Posterior vena cava (tissue), 2 donors: ENCODE measurements around the gene TSPEAR. TPM values are rescaled to one million over a fixed set of nuclear protein-coding genes. Genes with fewer than 3 reads are reported as not detected.
"Not testable (repeated sequence)": the region's sequence is repeated elsewhere in the genome, so short reads cannot be mapped to it uniquely, and the experiment has no call there.

Source experiments
- DNase-seq: peaks from one replicate; pipeline ENCODE4 v3.0.0-alpha.2; 2020; ENCODE audit warnings: low spot score
- intact Hi-C, 2 donors: fragments of 100-400 bp; cut with DNase I; formaldehyde crosslinking; loops; one replicate each; pipeline versions ENCODE4 v1.14.1 to v1.14.2; 2022 to 2023
- total RNA-seq, 2 donors: library from RNA; stranded (reverse); fragmentation: NEBNext Ultra II Directional; extraction: Animal tissue kit (Norgen Biotek cat#: 25700); gene quantifications; one replicate each; pipeline ENCODE4 v1.2.1, GENCODE V29; 2021
- donor health status: DM: yes; HTN: yes; CAD: no.
- donor health status: DM: yes; HTN: yes; CAD: no.

Gene TSPEAR
- total RNA-seq, 2 donors from 2014 or later: 0.14 to 0.48 TPM

GRCh38 chr21:44603109-44603875 lies 108.1 kb downstream of the TSPEAR start:
- peak; percentile 37 for DNase-seq
- intact Hi-C loops: no loop called here

- intact Hi-C loops: no loop called here
- no peak for DNase-seq
Measured at GRCh38 chr21:44602463-44602850, 108.9 kb downstream of the TSPEAR start.

- intact Hi-C loops: no loop called here
- DNase-seq: peak; percentile 51
Measured at GRCh38 chr21:44601596-44602462, 109.5 kb downstream of the TSPEAR start.

GRCh38 chr21:44601091-44601490 lies 110.3 kb downstream of the TSPEAR start:
- intact Hi-C loops: not testable (repeated sequence)

GRCh38 chr21:44600118-44600978 lies 111.0 kb downstream of the TSPEAR start, which contains the start of gene KRTAP10-7:
TSS of gene KRTAP10-7 (plus strand) at chr21:44600597. CDS start at chr21:44600622, 25 bp downstream.
- DNase-seq: peak; percentile 66
- intact Hi-C loops: not testable (repeated sequence)

More at GRCh38 chr21:44601091-44601490, 110.3 kb downstream of the TSPEAR start:
- DNase-seq: peak; percentile 40

- DNase-seq: no peak
- intact Hi-C loops: no loop called here
Measured at GRCh38 chr21:44599264-44600029, 111.9 kb downstream of the TSPEAR start.

- no peak for DNase-seq
- intact Hi-C loops: no loop called here
Measured at GRCh38 chr21:44598061-44598460, 113.3 kb downstream of the TSPEAR start.

GRCh38 chr21:44596068-44596725 lies 115.2 kb downstream of the TSPEAR start:
- peak; percentile 38 for DNase-seq
- intact Hi-C loops: no loop called here

GRCh38 chr21:44595524-44595923 lies 115.8 kb downstream of the TSPEAR start:
- intact Hi-C loops: no loop called here
- no peak for DNase-seq

GRCh38 chr21:44594406-44594916 lies 116.9 kb downstream of the TSPEAR start:
- intact Hi-C loops: no loop called here
- DNase-seq: peak; percentile 43

- DNase-seq: peak; percentile 43
- intact Hi-C loops: no loop called here
Measured at GRCh38 chr21:44593598-44594405, 117.6 kb downstream of the TSPEAR start.

GRCh38 chr21:44592446-44593311 lies 118.7 kb downstream of the TSPEAR start, which contains the start of gene KRTAP10-6:
TSS of gene KRTAP10-6 (minus strand) at chr21:44592505. CDS start at chr21:44592484, 21 bp downstream.
- DNase-seq: peak; percentile 68
- intact Hi-C loops: no loop called here

- DNase-seq, intact Hi-C loops: not testable (repeated sequence)
Measured at GRCh38 chr21:44591801-44592130, 119.6 kb downstream of the TSPEAR start.

- intact Hi-C loops: not testable (repeated sequence)
- peak; percentile 63 for DNase-seq
Measured at GRCh38 chr21:44590897-44591800, 120.2 kb downstream of the TSPEAR start.

- intact Hi-C loops: no loop called here
- peak; percentile 66 for DNase-seq
Measured at GRCh38 chr21:44590311-44590721, 121.1 kb downstream of the TSPEAR start.
